Right lobe of liver (tissue), 6 donors: Measurements from ENCODE around the gene ATPAF1. TPM values are rescaled to one million over a fixed set of nuclear protein-coding genes. Genes with fewer than 3 reads are reported as not detected.

ENCODE experiments used
- ATAC-seq, 4 donors: fragments of 200-7000 bp; cut with Tn5 transposase; one replicate each; pipeline ENCODE4 v1.9.1; 2020; ENCODE audit warnings: mild to moderate bottlenecking in 4 of 4, moderate library complexity in 4 of 4
- DNase-seq, 3 donors: peaks; one replicate each; pipeline ENCODE4 v3.0.0-alpha.2; 2020
- H3K27ac ChIP-seq, 3 donors: fragments of 200-600 bp; one replicate each; pipeline ENCODE4 v1.8.0; 2022
- H3K27me3 ChIP-seq, 2 donors: fragments of 200-600 bp; one replicate each; pipeline ENCODE4 v1.8.0; 2022
- H3K36me3 ChIP-seq, 4 donors: fragments of 200-600 bp; sonication (generic) in 1 of 4; one replicate each; pipeline versions ENCODE4 v1.5.1 to v1.8.0; 2017 to 2022; ENCODE audit warnings: control low read depth in 1 of 4
- H3K4me1 ChIP-seq, 4 donors: fragments of 200-600 bp; sonication (generic) in 1 of 4; one replicate each; pipeline versions ENCODE4 v1.5.1 to v1.8.0; 2017 to 2022; ENCODE audit warnings: control low read depth in 1 of 4
- H3K4me3 ChIP-seq, 3 donors: fragments of 200-600 bp; one replicate each; pipeline ENCODE4 v1.8.0; 2022
- H3K9me3 ChIP-seq, 4 donors: fragments of 200-600 bp; sonication (generic) in 1 of 4; one replicate each; pipeline versions ENCODE4 v1.5.1 to v1.8.0; 2017 to 2022; ENCODE audit warnings: control low read depth in 1 of 4
- CTCF ChIP-seq, 4 donors: fragments of 200-600 bp in 3 of 4; fragments of 450-650 bp in 1 of 4; IDR thresholded peaks; one replicate each; pipeline versions ENCODE4 v1.5.1 to v1.8.0; 2016 to 2022; ENCODE audit warnings: antibody characterized with exemption in 4 of 4, mild to moderate bottlenecking in 2 of 4
- POLR2A ChIP-seq: fragments of 450-650 bp; IDR thresholded peaks from one replicate; pipeline ENCODE4 v1.6.1; 2017; ENCODE audit warnings: antibody characterized with exemption, mild to moderate bottlenecking
- WGBS: methylation state at CpG from one replicate; pipeline ENCODE4 v1.1.6; 2018; ENCODE audit warnings: low coverage, low lambda C conversion rate; ENCODE audit not compliant: insufficient coverage; ENCODE audit errors: missing lambda C conversion rate; 5-methylcytosine and 5-hydroxymethylcytosine counted together
- intact Hi-C, 2 donors: fragments of 100-400 bp; cut with DNase I; formaldehyde crosslinking; loops; one replicate each; pipeline versions ENCODE4 v1.11.2 to v1.14.1; 2022
- total RNA-seq, 6 experiments: library from RNA; depleted of rRNA in 2 of 6; stranded (reverse); fragments of >200 nt in 2 of 6; fragmentation: NEBNext Ultra II Directional in 3 of 6; extraction: Animal tissue kit (Norgen Biotek cat#: 25700) in 3 of 6; gene quantifications; one replicate each; pipeline versions ENCODE4 v1.1.0 to v1.2.4, GENCODE V29; 2016 to 2023
- donor health status: DM: no; HTN: yes; CAD: no.
- donor health status: DM: no; HTN: no; CAD: no.
- donor health status: DM: no; HTN: no; CAD: no.
- donor health status: DM: no; HTN: yes; CAD: no.
- donor health status: DM: no; HTN: yes; CAD: no.

Gene ATPAF1
- total RNA-seq, 6 experiments from 2014 or later = 34.9 to 57.1 (median 42.1) TPM

- 87% methylated on average over 5 of the region's 7 CpGs for WGBS
- H3K4me1 ChIP-seq = peaks cover 0 to 16% (median 2%) of the 10 kb centered on the region in 4 donors
- no peak for DNase-seq
- no peak for TF ChIP-seq POLR2A
- TF ChIP-seq CTCF (IDR thresholded peaks at IDR 0.05) = no peak
- no peak for ATAC-seq
- H3K9me3 ChIP-seq = no peaks in the 10 kb centered on the region
- no peak overlapping the region for H3K27ac ChIP-seq
- no peak overlapping the region for H3K4me3 ChIP-seq
- H3K36me3 ChIP-seq = peaks cover 0 to 16% (median 4%) of the 10 kb centered on the region in 4 donors
- intact Hi-C loops = no loop called here
- H3K27me3 ChIP-seq = no peaks in the 10 kb centered on the region
Observed at GRCh38 chr1:46607345-46608130, 60.6 kb downstream of the ATPAF1 start.

GRCh38 chr1:46606255-46606965 lies 61.8 kb downstream of the ATPAF1 start:
- Histone ChIP-seq H3K36me3 (peaks cover 0 to 16% (median 4%) of the 10 kb centered on the region in 4 donors), H3K4me3 (no peak overlapping the region), H3K27me3 (no peaks in the 10 kb centered on the region), H3K4me1 (peaks cover 0 to 14% (median 2%) of the 10 kb centered on the region in 4 donors), H3K27ac (no peak overlapping the region), H3K9me3 (no peaks in the 10 kb centered on the region)
- no peak for TF ChIP-seq POLR2A
- no peak for ATAC-seq
- no peak for DNase-seq
- 94% methylated on average over 1 of the region's 2 CpGs for WGBS
- intact Hi-C loops = no loop called here

- DNase-seq (no peak), ATAC-seq (no peak)
- Histone ChIP-seq H3K9me3 (no peaks in the 10 kb centered on the region), H3K27ac (no peak overlapping the region), H3K4me1 (peaks cover 0 to 14% (median 2%) of the 10 kb centered on the region in 4 donors), H3K27me3 (no peaks in the 10 kb centered on the region), H3K4me3 (no peak overlapping the region), H3K36me3 (peaks cover 0 to 9% (median 4%) of the 10 kb centered on the region in 4 donors)
- intact Hi-C loops = no loop called here
- 50% methylated on average over 2 of the region's 2 CpGs for WGBS
- TF ChIP-seq POLR2A = no peak
- TF ChIP-seq CTCF (IDR thresholded peaks at IDR 0.05) = no peak
Observed at GRCh38 chr1:46605232-46605631, 62.9 kb downstream of the ATPAF1 start.

- intact Hi-C loops = no loop called here
- Histone ChIP-seq H3K36me3 (peaks cover 0 to under 1% (median 0%) of the 10 kb centered on the region in 4 donors), H3K27me3 (no peaks in the 10 kb centered on the region), H3K4me1 (peaks cover 0 to 14% (median 2%) of the 10 kb centered on the region in 4 donors), H3K27ac (peak within 1 kb of the TSS; percentile 54 to 71 (median 70)), H3K4me3 (peak within 1 kb of the TSS; percentile 81 to 92 (median 83)), H3K9me3 (no peaks in the 10 kb centered on the region)
- TF ChIP-seq POLR2A (peak; percentile 93), CTCF (IDR thresholded peaks at IDR 0.05) (no peak)
- ATAC-seq = peak; percentile 98 to 99 (median 99)
- peak; percentile 99 for DNase-seq
- 0% methylated on average over 6 of the region's 53 CpGs for WGBS
Observed at GRCh38 chr1:46603858-46604549, 64.2 kb downstream of the ATPAF1 start, which contains the start of gene MKNK1. TSS of gene MKNK1 (minus strand) at chr1:46604268. CDS start at chr1:46583327, 20,941 bp downstream.
